ENCODE data around the gene YAP1.

Gene YAP1

GRCh38 chr11:102117472-102118113, 7.3 kb downstream of the YAP1 start:
- DNase-seq = no peak

- DNase-seq = no peak
Measured at GRCh38 chr11:102118937-102119336, 8.7 kb downstream of the YAP1 start.

- no peak for DNase-seq
Measured at GRCh38 chr11:102119997-102120396, 9.8 kb downstream of the YAP1 start.

GRCh38 chr11:102120437-102120973, 10.3 kb downstream of the YAP1 start:
- no peak for DNase-seq

- no peak for DNase-seq
Measured at GRCh38 chr11:102121329-102121728, 11.1 kb downstream of the YAP1 start.

GRCh38 chr11:102134597-102134996, 24.4 kb downstream of the YAP1 start:
- no peak for DNase-seq

GRCh38 chr11:102135256-102135655, 25.0 kb downstream of the YAP1 start:
- no peak for DNase-seq

- DNase-seq = no peak
Measured at GRCh38 chr11:102138223-102138622, 28.0 kb downstream of the YAP1 start.

GRCh38 chr11:102138670-102139069, 28.4 kb downstream of the YAP1 start:
- DNase-seq = no peak

GRCh38 chr11:102139081-102139498, 28.8 kb downstream of the YAP1 start:
- no peak for DNase-seq

GRCh38 chr11:102142333-102142732, 32.1 kb downstream of the YAP1 start:
- DNase-seq = no peak

- DNase-seq = no peak
Measured at GRCh38 chr11:102143867-102144266, 33.6 kb downstream of the YAP1 start.

GRCh38 chr11:102144357-102145355, 34.4 kb downstream of the YAP1 start:
- no peak for DNase-seq

GRCh38 chr11:102147015-102147414, 36.8 kb downstream of the YAP1 start:
- DNase-seq = no peak

GRCh38 chr11:102147632-102148031, 37.4 kb downstream of the YAP1 start:
- no peak for DNase-seq

- no peak for DNase-seq
Measured at GRCh38 chr11:102148059-102148458, 37.8 kb downstream of the YAP1 start.

GRCh38 chr11:102151784-102152525, 41.7 kb downstream of the YAP1 start:
- no peak for DNase-seq

- DNase-seq = no peak
Measured at GRCh38 chr11:102153082-102153481, 42.8 kb downstream of the YAP1 start.

- DNase-seq = no peak
Measured at GRCh38 chr11:102154806-102155205, 44.6 kb downstream of the YAP1 start.

GRCh38 chr11:102155676-102156075, 45.4 kb downstream of the YAP1 start:
- no peak for DNase-seq

- DNase-seq = no peak
Measured at GRCh38 chr11:102157219-102157618, 47.0 kb downstream of the YAP1 start.

- no peak for DNase-seq
Measured at GRCh38 chr11:102158164-102158735, 48.0 kb downstream of the YAP1 start.

- no peak for DNase-seq
Measured at GRCh38 chr11:102163368-102163767, 53.1 kb downstream of the YAP1 start.

Measured in activated T-cell treated with anti-CD3 and anti-CD28 coated beads, Interleukin-2, amount 50 U/mL, for 1 hour (primary cell).